VCaP (cell line): ENCODE data around the gene STARD10.

ENCODE experiments used
- H3K27ac ChIP-seq: fragments of 450-650 bp; 2 replicates; pipeline ENCODE4 v1.5.1; 2017
- TF ChIP-seq, protein P1 (sequence below): fragments of 450-650 bp; conservative IDR thresholded peaks from 2 replicates; pipeline ENCODE4 v1.5.1; 2017; ENCODE audit warnings: mild to moderate bottlenecking, moderate library complexity

STARD10 gene

GRCh38 chr11:72720784-72721183 lies 73.1 kb downstream of the STARD10 start:
- TF ChIP-seq, protein P1, sequence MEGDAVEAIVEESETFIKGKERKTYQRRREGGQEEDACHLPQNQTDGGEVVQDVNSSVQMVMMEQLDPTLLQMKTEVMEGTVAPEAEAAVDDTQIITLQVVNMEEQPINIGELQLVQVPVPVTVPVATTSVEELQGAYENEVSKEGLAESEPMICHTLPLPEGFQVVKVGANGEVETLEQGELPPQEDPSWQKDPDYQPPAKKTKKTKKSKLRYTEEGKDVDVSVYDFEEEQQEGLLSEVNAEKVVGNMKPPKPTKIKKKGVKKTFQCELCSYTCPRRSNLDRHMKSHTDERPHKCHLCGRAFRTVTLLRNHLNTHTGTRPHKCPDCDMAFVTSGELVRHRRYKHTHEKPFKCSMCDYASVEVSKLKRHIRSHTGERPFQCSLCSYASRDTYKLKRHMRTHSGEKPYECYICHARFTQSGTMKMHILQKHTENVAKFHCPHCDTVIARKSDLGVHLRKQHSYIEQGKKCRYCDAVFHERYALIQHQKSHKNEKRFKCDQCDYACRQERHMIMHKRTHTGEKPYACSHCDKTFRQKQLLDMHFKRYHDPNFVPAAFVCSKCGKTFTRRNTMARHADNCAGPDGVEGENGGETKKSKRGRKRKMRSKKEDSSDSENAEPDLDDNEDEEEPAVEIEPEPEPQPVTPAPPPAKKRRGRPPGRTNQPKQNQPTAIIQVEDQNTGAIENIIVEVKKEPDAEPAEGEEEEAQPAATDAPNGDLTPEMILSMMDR = no peak
- peak overlapping the region; percentile 93; the same call in 1 of the 2 replicates for H3K27ac ChIP-seq

DNA sequence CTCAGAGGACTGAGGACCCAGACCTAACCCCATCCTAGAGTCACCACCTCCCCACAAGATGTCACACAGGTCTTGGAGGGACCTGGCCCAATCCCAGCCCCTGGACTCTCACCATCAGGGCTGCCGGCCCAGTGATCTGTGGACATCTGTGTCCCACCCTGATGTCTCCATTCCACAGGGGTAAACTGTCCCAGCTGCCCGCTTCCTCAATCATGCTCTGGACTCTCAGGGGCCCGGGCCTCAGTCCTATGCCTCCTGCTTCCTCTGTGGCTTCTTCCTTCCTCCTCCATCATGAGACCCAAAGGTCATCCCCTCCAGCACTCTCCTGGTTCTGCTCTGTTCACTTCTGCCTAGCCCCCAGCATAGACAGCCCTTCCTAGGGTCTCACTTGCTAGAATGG lies 73.8 kb downstream of the STARD10 start:
- TF ChIP-seq, protein P1 = no peak
- peak overlapping the region; percentile 93; the same call in 1 of the 2 replicates for H3K27ac ChIP-seq

DNA sequence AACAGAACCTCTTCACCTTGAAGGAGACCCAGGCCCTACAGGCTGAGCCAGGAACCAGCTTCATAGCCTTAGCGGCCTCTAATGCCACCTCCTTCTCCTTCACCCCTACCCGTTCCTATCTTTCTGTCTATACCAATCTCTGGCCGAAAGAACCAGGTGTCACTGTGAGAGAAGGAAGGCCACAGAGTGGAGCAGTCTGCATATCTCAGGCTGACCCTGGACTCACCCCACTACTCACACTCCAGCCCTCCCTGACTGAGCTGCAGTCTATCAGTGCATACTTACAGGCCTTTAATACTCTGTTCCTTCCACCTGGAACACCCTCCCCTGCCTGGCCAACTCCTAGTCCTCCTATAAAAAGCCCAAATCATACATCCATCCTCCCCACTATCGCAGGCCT lies 74.3 kb downstream of the STARD10 start:
- TF ChIP-seq, protein P1 = no peak
- peak overlapping the region; percentile 93; the same call in 1 of the 2 replicates for H3K27ac ChIP-seq

GRCh38 chr11:72719144-72719543 lies 74.7 kb downstream of the STARD10 start:
- no peak overlapping the region for H3K27ac ChIP-seq
- TF ChIP-seq, protein P1 = no peak

GRCh38 chr11:72718101-72718501 lies 75.7 kb downstream of the STARD10 start:
- no peak overlapping the region for H3K27ac ChIP-seq
- TF ChIP-seq, protein P1 = no peak

DNA sequence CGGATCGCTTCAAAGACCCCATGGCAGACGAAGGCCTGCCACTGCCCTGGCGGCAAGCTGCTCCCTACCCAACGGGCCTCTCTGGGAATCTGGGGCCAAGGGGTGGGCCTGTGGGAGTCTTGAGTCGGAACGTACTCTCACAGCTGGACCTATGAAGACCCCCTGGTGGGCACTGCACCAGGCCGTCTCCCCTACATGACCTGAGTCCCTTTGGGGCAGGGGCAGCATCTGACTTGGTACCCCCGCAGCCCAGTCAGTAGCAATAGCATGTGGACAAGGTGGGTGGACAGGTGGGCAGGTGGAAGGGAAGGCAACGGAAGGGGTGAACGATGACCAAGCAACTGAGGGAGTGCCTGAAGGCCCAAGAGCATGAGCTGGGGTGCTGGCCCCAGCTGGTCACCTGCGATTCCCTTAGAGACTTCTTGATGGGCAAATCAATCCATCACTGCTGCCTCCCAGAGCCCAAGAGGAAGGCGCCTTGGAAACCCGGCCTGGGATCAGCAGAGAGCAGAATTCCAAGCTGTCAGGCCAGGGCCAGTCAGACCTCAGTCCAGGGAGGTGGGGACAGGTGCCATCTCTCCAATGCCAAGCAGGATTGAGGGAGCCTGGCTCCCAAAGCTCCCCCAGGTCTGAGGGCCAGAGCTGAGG lies 76.9 kb downstream of the STARD10 start:
- TF ChIP-seq, protein P1 = no peak
- H3K27ac ChIP-seq = no peak overlapping the region

DNA sequence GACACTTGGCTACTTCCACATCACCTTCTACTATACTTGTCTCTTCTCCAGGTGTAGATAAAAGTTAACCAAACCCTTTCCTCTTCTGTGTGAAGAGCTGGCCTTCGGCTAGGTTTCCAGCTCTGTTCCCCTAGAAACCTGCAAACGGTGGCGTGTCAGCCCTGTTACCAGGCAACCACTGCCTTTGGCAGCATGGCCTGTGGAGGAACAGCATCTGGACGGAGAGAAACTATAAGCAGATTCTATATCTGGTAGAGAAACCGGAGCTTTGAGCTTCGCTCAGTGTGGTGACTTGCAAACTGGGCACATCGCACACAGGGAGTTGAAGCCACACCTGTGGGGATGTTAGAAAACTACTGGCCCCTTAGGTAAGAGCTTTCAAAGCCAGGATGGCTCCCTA lies 77.6 kb downstream of the STARD10 start:
- TF ChIP-seq, protein P1 = no peak
- no peak overlapping the region for H3K27ac ChIP-seq
